Gastroesophageal sphincter (tissue), 2 donors: Measurements from ENCODE around the gene FRMPD4.

Experiments
- EP300 ChIP-seq: sonication (generic); formaldehyde crosslinking; IDR thresholded peaks from one replicate; pipeline ENCODE4 v1.6.1; 2017; ENCODE audit warnings: antibody characterized with exemption, mild to moderate bottlenecking
- POLR2A ChIP-seq, 2 donors: fragments of 450-650 bp; IDR thresholded peaks; one replicate each; pipeline ENCODE4 v1.6.1; 2017; ENCODE audit warnings: antibody characterized with exemption in 2 of 2, mild to moderate bottlenecking in 2 of 2, moderate library complexity in 1 of 2

GRCh38 chrX:12443534-12444098, 305.3 kb downstream of the FRMPD4 start:
- TF ChIP-seq POLR2A (IDR thresholded peaks at IDR 0.05) (no peak), EP300 (no peak)
